AG04450 (cell line): ENCODE results near the gene RYR3. TPM values are rescaled to one million over a fixed set of nuclear protein-coding genes. Genes with fewer than 3 reads are reported as not detected.

Experiments
- CTCF ChIA-PET: fragments of 300-600, 350-600 bp; formaldehyde crosslinking; extraction: SDS; loops from one replicate; lab custom pipeline; 2022; ENCODE audit warnings: antibody characterized with exemption, inconsistent platforms; lab: Charles Lee
- POLR2A ChIA-PET: fragments of 350-600 bp; formaldehyde crosslinking; extraction: SDS; loops from one replicate; lab custom pipeline; 2021; ENCODE audit warnings: antibody characterized with exemption, inconsistent platforms; lab: Yijun Ruan, JAX
- DNase-seq: peaks from one replicate; pipeline ENCODE4 v3.0.0-alpha.2; 2011; ENCODE audit warnings: low read depth, low spot score
- H3K27ac ChIP-seq: one replicate; pipeline ENCODE4 v1.5.1; 2012; ENCODE audit warnings: low read depth, low read length, control low read depth
- H3K27me3 ChIP-seq: one replicate; pipeline ENCODE4 v1.6.0; 2012; ENCODE audit warnings: low read length; ENCODE audit not compliant: control insufficient read depth, insufficient read depth
- H3K4me3 ChIP-seq: 2 replicates; pipeline ENCODE4 v1.5.1; 2011; ENCODE audit warnings: mild to moderate bottlenecking, low read depth, low read length, control low read depth
- H3K9me3 ChIP-seq: 2 replicates; pipeline ENCODE4 v1.5.1; 2012; ENCODE audit warnings: low read length; ENCODE audit not compliant: control insufficient read depth, insufficient read depth
- CTCF ChIP-seq: IDR thresholded peaks from 2 replicates; pipeline ENCODE4 v1.5.1; 2011; ENCODE audit warnings: low read depth, low read length, control low read depth, inconsistent platforms
- polyA plus RNA-seq: library from polyadenylated mRNA; depleted of rRNA; stranded (reverse); fragments of >200 nt; gene quantifications from 2 replicates; pipeline ENCODE4 v1.2.3, GENCODE V29; 2011

Gene RYR3
- polyA plus RNA-seq, 1 experiment: not detected

DNA sequence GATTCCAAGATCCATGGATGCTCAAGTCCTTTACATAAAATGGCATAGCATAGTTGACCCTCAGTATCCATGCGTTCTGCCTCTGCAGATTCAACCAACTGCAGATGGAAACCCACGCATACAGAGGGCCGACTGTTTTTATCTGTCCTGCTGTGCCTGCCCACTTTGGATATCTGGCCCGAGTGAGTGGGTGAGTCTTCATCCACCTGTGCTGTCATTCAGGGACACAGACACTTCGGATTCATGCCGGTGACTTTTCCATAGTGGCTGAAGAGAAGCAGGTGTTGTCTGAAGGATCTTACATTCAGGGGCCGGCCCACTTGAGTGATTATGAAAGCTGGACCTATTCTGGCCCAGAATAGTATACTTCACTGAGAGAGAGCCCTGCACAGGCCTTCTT, 85.1 kb downstream of the RYR3 start:
- no peak for DNase-seq
- ChIA-PET POLR2A (no interaction called here), CTCF (no interaction called here)
- H3K9me3 ChIP-seq: no peaks in the 10 kb centered on the region; the same call in 1 of the 2 replicates
- H3K27ac ChIP-seq: no peak overlapping the region
- H3K27me3 ChIP-seq: no peaks in the 10 kb centered on the region
- no peak for TF ChIP-seq CTCF
- no peak overlapping the region for H3K4me3 ChIP-seq

DNA sequence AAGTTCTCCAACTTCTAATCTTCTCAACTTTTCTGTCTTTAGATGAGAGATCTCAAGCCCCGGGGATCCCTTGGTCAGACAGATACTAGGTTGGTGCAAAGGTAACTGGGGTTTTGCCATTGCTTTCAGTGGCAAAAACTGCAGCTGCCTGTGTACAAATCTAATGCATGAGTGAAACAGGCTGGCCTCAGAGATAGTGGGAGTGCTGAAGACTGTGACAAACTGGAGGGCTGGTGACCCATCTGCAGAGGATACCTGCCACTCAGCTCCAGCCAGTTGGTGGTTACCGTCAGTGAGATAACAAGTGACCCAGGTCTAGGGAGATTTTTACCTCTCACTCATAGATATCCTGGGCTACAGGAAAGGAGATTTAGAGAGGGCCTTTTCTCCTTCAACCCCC, 85.7 kb downstream of the RYR3 start:
- Histone ChIP-seq H3K27ac (no peak overlapping the region), H3K4me3 (no peak overlapping the region), H3K27me3 (no peaks in the 10 kb centered on the region), H3K9me3 (no peaks in the 10 kb centered on the region; the same call in 1 of the 2 replicates)
- POLR2A ChIA-PET: no interaction called here
- no peak for DNase-seq
- TF ChIP-seq CTCF: no peak
- CTCF ChIA-PET: no interaction called here

DNA sequence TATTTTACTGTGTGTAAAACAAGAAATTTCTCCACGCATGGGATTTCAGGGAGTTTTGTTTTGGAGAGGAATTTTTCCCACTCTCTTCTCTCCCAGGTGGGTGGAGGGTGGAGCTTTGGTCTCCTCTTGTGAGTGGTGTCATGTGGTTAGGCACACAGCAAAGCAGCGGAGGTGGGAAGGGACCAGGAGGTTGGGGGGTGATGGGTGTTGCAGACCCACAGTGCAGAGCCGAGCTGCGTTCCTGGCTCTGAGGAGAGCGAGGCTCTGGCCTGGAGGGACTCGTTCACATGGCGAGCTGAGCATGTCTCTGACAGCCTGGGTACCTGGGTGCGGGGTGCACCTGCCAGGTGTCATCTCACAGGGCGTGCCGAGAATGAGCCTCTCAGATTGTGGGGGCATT, 87.8 kb downstream of the RYR3 start:
- no peaks in the 10 kb centered on the region for H3K27me3 ChIP-seq
- no peak for DNase-seq
- no peak overlapping the region for H3K4me3 ChIP-seq
- POLR2A ChIA-PET: no interaction called here
- no peaks in the 10 kb centered on the region; the same call in 1 of the 2 replicates for H3K9me3 ChIP-seq
- CTCF ChIA-PET: no interaction called here
- no peak for TF ChIP-seq CTCF
- H3K27ac ChIP-seq: no peak overlapping the region

DNA sequence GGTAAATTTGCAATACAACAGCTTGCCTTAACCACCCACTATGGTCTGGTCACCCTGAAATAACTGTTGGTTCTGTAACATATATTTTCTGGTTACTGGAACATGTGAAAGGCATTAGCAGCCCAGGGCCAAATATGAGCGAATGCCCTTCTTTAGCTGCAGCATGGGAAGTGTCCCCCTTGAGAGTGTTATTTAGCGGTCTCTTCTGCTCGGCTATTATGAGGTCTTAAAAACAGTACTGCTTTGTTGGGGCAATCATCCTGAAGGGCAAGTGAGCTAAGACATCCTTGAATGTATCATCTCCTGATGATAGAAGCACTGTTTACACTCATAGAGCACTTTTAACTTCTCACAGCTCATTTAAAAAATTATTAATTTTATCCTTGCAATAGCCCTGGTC, 90.2 kb downstream of the RYR3 start:
- ChIA-PET CTCF (no interaction called here), POLR2A (no interaction called here)
- no peak for DNase-seq
- no peak overlapping the region for H3K4me3 ChIP-seq
- H3K27me3 ChIP-seq: no peaks in the 10 kb centered on the region
- TF ChIP-seq CTCF: no peak
- no peaks in the 10 kb centered on the region; the same call in 1 of the 2 replicates for H3K9me3 ChIP-seq
- H3K27ac ChIP-seq: no peak overlapping the region

GRCh38 chr15:33402600-33402999, 91.8 kb downstream of the RYR3 start:
- no peaks in the 10 kb centered on the region for H3K27me3 ChIP-seq
- no peak for TF ChIP-seq CTCF
- H3K27ac ChIP-seq: no peak overlapping the region
- H3K4me3 ChIP-seq: no peak overlapping the region
- no peaks in the 10 kb centered on the region; the same call in 1 of the 2 replicates for H3K9me3 ChIP-seq
- POLR2A ChIA-PET: no interaction called here
- CTCF ChIA-PET: no interaction called here
- DNase-seq: no peak
